ENCODE results near the gene ARHGAP9. TPM values are rescaled to one million over a fixed set of nuclear protein-coding genes. Genes with fewer than 3 reads are reported as not detected.

ARHGAP9 gene
- total RNA-seq, 2 experiments from 2014 or later = 354 to 370 TPM

- H3K4me3 ChIP-seq (ENCODE audit: low read length) = no peak overlapping the region
- H3K36me3 Mint-ChIP-seq (ENCODE audit: low read depth) = peaks cover 38% of the 10 kb centered on the region
- TF ChIP-seq, protein P1, sequence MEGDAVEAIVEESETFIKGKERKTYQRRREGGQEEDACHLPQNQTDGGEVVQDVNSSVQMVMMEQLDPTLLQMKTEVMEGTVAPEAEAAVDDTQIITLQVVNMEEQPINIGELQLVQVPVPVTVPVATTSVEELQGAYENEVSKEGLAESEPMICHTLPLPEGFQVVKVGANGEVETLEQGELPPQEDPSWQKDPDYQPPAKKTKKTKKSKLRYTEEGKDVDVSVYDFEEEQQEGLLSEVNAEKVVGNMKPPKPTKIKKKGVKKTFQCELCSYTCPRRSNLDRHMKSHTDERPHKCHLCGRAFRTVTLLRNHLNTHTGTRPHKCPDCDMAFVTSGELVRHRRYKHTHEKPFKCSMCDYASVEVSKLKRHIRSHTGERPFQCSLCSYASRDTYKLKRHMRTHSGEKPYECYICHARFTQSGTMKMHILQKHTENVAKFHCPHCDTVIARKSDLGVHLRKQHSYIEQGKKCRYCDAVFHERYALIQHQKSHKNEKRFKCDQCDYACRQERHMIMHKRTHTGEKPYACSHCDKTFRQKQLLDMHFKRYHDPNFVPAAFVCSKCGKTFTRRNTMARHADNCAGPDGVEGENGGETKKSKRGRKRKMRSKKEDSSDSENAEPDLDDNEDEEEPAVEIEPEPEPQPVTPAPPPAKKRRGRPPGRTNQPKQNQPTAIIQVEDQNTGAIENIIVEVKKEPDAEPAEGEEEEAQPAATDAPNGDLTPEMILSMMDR (IDR thresholded peaks at IDR 0.05) = no peak
- no peak overlapping the region for H3K27ac ChIP-seq (ENCODE audit: low read depth in 1 of 2, low read length in 2 of 2)
- POLR2A ChIA-PET = interaction anchor here (0.7 to 2.3 kb wide), 5 partner anchors 9 to 106 kb away, joined by 3 to 7 read pairs (median 5); partner anchors contain the start of gene DDIT3
- CTCF ChIA-PET = interaction anchor here (0.7 to 2.9 kb wide), 2 partner anchors 9 to 23 kb away, joined by 3 to 12 read pairs; no protein-coding TSS in a partner anchor
- no peaks in the 10 kb centered on the region for H3K9me3 Mint-ChIP-seq
- DNase-seq (no peak), ATAC-seq (ENCODE audit: poor library complexity) (no peak)
- intact Hi-C loops (cut with DNase I, micrococcal nuclease) = loop anchor here (2.0 to 5.0 kb wide), 2 partner anchors 61 to 62 kb away; partner anchors contain the start of gene DCTN2 (in 2 of the 2)
- H3K4me1 Mint-ChIP-seq (ENCODE audit: low read depth) = peaks cover 45% of the 10 kb centered on the region
- H3K27me3 Mint-ChIP-seq = no peaks in the 10 kb centered on the region
- H3K4me1 ChIP-seq (ENCODE audit: insufficient read depth, low read length) = peaks cover 40% of the 10 kb centered on the region
- H3K9me3 ChIP-seq (ENCODE audit: control insufficient read depth in 1 of 2, insufficient read depth in 1 of 2, low read length in 2 of 2) = no peaks in the 10 kb centered on the region
- peaks cover 21% of the 10 kb centered on the region for H3K36me3 ChIP-seq (ENCODE audit: insufficient read depth, low read length)
- no peaks in the 10 kb centered on the region for H3K27me3 ChIP-seq (ENCODE audit: control insufficient read depth in 1 of 2, insufficient read depth in 2 of 2, low read length in 2 of 2)
- peak overlapping the region; percentile 42 for H3K27ac Mint-ChIP-seq
- H3K4me3 Mint-ChIP-seq = no peak overlapping the region
Observed at GRCh38 chr12:57485695-57486094, 6.0 kb upstream of the ARHGAP9 start.

DNA sequence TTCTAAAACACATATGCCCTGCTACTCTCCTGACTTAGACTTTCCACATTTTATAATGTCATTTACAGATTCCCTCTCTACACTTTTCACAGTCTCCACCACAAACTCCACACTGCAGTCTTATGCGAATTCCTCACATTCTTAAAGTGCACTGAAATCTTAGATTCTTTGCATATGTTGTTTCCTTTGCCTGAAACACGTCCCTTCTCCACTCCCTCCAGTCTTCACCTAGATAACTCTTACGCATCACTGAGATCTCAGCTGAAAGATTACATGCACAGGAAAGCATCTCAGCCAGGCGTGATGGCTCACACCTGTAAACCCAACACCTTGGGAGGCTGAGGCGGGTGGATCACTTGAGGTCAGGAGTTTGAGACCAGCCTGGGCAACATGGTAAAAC lies 3.8 kb upstream of the ARHGAP9 start:
- H3K4me3 Mint-ChIP-seq = no peak overlapping the region
- ChIA-PET CTCF (no interaction called here), POLR2A (interaction anchor here (1.3 kb wide), 1 partner anchor 37 kb away, joined by 5 read pairs; the partner anchor contains the start of gene DDIT3)
- peaks cover 55% of the 10 kb centered on the region for H3K4me1 Mint-ChIP-seq (ENCODE audit: low read depth)
- Histone ChIP-seq H3K4me1 (ENCODE audit: insufficient read depth, low read length) (peaks cover 48% of the 10 kb centered on the region), H3K9me3 (ENCODE audit: control insufficient read depth in 1 of 2, insufficient read depth in 1 of 2, low read length in 2 of 2) (no peaks in the 10 kb centered on the region), H3K27me3 (ENCODE audit: control insufficient read depth in 1 of 2, insufficient read depth in 2 of 2, low read length in 2 of 2) (no peaks in the 10 kb centered on the region), H3K4me3 (ENCODE audit: low read length) (no peak overlapping the region), H3K27ac (ENCODE audit: low read depth in 1 of 2, low read length in 2 of 2) (no peak overlapping the region), H3K36me3 (ENCODE audit: insufficient read depth, low read length) (no peaks in the 10 kb centered on the region)
- intact Hi-C loops (cut with DNase I, micrococcal nuclease) = no loop called here
- peak overlapping the region; percentile 87 for H3K27ac Mint-ChIP-seq
- ATAC-seq (ENCODE audit: poor library complexity) = no peak
- peaks cover 20% of the 10 kb centered on the region for H3K36me3 Mint-ChIP-seq (ENCODE audit: low read depth)
- TF ChIP-seq, protein P1 (IDR thresholded peaks at IDR 0.05) = no peak
- H3K9me3 Mint-ChIP-seq = no peaks in the 10 kb centered on the region
- no peak for DNase-seq
- no peaks in the 10 kb centered on the region for H3K27me3 Mint-ChIP-seq

DNA sequence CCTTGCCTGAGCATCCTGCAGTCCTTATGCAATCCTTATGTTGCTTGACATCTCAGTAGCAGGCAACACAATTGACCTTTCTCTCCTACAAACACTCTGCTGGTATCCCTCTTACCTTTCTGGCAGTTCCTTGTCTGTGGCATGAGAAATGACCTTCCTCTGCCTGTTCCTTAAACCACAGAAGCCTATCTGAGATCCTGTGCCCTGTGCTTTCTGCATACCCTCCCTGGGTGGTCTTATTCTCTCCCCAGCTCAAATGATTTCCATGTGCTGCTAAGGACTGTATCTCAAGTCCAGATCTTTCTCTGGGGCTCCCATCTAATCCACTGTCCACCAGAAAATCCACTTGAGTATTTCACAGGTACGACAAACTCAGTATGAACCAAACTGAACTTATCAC lies 2.0 kb upstream of the ARHGAP9 start:
- no peak for ATAC-seq (ENCODE audit: poor library complexity)
- peak overlapping the region; percentile 99 for H3K27ac ChIP-seq (ENCODE audit: low read depth in 1 of 2, low read length in 2 of 2)
- no peak for DNase-seq
- H3K36me3 ChIP-seq (ENCODE audit: insufficient read depth, low read length) = no peaks in the 10 kb centered on the region
- H3K9me3 ChIP-seq (ENCODE audit: control insufficient read depth in 1 of 2, insufficient read depth in 1 of 2, low read length in 2 of 2) = no peaks in the 10 kb centered on the region
- intact Hi-C loops (cut with DNase I, micrococcal nuclease) = no loop called here
- Mint-ChIP-seq H3K4me1 (ENCODE audit: low read depth) (peaks cover 60% of the 10 kb centered on the region), H3K36me3 (ENCODE audit: low read depth) (peaks cover 28% of the 10 kb centered on the region), H3K27me3 (no peaks in the 10 kb centered on the region), H3K9me3 (no peaks in the 10 kb centered on the region), H3K27ac (peak overlapping the region; percentile 99), H3K4me3 (peak overlapping the region; percentile 62)
- TF ChIP-seq, protein P1 (IDR thresholded peaks at IDR 0.05) = no peak
- ChIA-PET CTCF (interaction anchor here (1.4 kb wide), 1 partner anchor 16 kb away, joined by 3 read pairs; no protein-coding TSS in a partner anchor), POLR2A (no interaction called here)
- no peak overlapping the region for H3K4me3 ChIP-seq (ENCODE audit: low read length)
- peaks cover 52% of the 10 kb centered on the region for H3K4me1 ChIP-seq (ENCODE audit: insufficient read depth, low read length)
- H3K27me3 ChIP-seq (ENCODE audit: control insufficient read depth in 1 of 2, insufficient read depth in 2 of 2, low read length in 2 of 2) = no peaks in the 10 kb centered on the region
